ENCODE results near the gene ADK.

ADK gene

DNA sequence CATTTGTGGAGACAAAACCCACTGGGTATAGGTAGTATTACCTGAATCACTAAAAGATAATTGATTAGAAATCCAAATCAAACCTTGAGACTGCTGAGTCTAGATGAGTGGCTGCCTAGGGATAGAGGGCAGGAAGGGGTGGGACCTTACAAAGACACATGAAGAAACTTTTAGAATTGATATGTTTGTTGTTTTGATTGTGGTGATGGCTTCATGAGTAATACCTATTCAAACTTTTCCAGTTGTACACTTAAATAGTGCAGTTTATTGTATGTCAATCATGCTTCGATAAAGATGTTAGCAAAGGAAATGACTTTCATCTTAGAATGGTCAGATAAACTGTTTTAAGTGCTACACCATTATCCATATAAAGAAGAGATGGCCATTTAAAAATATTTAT lies 486.7 kb downstream of the ADK start:
- DNase-seq, result no peak

DNA sequence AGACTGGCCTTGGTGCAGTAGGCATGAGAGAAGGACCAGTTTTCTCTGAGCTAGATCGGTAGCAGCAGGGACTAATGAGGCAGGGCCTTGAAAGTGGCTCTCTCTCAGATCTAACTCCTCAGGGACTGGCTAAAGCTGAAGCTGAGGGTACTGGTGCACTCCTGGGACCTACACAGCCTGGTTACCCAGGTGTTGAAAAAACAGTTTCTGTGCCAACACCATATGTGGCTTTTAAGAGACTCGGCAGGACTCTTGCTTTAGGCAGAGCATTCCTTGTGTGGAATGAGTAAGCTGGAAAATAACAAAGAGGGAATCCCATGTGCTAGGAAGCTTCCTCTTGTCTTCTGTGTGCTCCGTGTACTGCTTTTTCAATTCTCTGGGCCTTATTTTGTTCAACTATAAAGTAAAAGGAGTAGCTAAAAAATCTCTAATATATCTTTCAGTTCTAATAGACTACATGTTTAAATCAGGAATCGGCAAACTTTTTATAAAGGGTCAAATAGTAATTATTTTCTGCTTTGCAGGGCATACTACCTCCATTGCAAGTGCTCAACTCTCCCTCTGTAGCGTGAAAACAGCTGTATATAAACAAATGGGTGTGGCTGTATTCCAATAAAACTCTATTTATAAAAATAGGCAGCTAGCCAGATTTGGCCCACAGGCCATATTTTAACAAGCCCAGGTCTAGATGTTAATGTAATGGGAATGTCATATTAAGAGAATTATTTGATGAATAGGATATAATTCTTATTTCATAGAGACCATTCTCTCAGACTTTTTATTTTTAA lies 489.3 kb downstream of the ADK start:
- no peak for DNase-seq

DNA sequence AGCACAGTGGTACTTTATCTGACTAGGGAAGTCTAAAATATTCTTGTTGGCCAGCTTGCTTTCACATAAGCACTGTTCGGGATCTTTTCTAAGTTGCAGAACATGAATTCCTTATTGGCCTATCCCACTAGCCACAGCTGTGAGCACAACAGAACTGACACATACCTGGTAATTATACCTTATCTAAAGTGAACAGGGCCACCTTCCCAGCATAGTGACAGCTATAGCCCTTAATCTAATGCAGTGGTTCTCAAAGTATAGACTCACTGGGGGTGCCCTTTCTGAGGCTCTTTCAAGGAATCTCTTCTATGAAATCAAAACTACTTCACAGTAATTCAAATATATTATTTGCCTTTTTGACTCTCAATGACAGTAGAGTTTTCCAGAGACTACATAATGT lies 490.6 kb downstream of the ADK start:
- no peak for DNase-seq

DNA sequence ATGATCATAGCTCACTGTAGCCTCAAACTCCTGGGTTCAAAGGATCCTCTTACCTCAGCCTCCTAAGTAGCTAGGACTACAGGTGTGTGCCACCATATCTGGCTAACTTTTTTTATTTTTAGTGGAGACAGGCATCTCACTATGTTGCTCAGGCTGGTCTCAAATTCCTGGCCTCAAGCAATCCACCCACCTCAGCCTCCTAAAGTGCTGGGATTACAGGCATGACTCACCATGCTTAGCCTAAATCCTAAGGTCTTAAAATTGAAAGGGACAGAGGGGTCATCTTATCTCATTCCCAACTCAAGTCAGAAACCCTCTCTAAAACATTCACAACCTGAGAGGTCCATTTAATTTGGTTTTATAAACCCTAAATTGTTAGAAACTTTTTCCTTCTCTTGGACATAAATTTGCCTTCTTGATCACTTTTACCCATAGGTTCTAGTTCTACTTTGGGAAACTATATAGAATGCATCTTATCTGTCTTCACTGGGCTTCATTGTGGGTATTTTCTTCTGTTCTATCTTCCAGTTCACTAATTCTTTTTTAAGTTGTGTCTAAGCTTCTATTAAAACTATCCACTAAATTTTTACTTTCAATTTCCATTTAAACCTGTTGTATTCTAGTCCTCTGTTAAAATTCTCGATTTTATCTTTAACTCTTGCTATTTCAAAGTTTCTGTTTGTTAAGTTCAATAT lies 492.0 kb downstream of the ADK start:
- DNase-seq, result no peak

- no peak for DNase-seq
These were observed 492.6 kb downstream of the ADK start for GRCh38 chr10:74643596-74643975.

GRCh38 chr10:74644738-74645137 lies 493.7 kb downstream of the ADK start:
- no peak for DNase-seq

DNA sequence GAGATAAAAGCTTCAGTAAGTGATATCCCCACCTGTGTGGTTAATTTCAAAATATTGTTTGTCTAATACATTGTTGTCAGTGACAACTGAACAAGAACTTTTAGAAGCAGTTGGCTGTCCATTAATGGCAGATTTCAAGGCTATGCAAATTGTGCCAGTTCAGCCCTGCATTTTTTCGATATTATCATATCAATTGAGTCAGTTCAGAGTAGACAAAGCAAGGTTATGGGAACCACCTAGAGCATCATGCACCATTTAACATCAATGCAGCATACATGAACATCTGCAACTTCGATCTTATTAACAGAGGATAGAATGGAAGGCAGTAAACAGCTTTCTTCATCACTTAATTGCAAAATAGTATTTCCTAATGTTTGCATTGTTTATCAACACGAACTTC lies 494.7 kb downstream of the ADK start:
- DNase-seq, result no peak

- DNase-seq, result no peak
These were observed 499.6 kb downstream of the ADK start for GRCh38 chr10:74650613-74651012.

- DNase-seq, result no peak
These were observed 500.5 kb downstream of the ADK start for GRCh38 chr10:74651565-74651964.

GRCh38 chr10:74652664-74653063 lies 501.6 kb downstream of the ADK start:
- DNase-seq, result no peak

GRCh38 chr10:74658511-74658910 lies 507.5 kb downstream of the ADK start:
- DNase-seq, result no peak

- no peak for DNase-seq
These were observed 511.6 kb downstream of the ADK start for GRCh38 chr10:74662635-74663034.

DNA sequence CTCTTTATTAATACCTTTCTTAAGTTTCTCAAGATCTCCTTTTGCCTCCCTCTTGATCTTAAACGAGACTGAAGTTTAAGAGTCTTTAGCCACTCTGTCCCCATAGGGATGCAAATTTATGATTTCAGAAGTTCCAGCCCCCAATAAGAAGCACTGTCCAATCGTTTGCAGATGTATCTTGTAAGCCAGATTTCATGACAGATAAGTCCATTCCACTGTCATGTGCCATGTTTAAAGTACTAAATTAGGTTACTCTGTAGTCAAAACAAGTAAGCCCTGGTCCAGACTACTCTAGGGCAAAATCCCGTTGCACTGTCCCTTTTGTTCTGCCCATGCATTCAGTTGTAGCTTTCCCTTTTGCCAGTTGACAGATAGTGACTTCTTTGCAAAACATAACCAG lies 518.2 kb downstream of the ADK start:
- DNase-seq, result no peak

GRCh38 chr10:74671716-74672115 lies 520.7 kb downstream of the ADK start:
- no peak for DNase-seq

DNA sequence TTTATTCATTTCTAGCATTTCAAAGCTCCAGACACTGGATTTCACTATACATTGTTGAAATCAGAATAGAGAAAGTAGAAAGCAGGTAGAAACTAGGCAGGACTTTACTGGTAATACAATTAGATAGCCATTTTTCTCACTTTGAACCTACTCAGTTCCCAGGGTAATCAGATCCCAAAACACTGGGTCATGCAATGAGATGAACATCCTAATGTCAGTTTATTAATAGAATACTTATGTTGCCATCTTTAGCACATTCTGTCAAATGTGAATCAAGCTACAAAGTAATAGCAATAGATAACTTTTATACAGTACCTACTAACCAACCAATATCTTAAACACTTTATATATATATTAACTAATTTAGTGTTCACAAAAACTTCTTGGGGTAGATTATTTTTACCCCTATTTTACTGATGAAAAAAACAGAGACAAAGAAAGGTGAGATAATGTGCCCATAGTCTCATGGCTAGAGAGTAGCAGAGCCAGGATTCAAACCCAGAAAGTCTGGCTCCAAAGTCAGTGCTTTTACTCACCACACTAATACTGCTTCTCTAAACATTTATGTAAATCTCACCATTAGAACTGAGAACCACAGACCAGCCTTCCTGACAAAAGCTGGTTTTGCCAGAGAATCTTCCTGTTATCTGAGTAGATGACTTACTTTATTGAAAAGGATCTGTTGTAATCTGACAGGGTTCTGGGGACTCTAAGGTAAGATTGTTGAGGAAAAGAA lies 521.6 kb downstream of the ADK start:
- DNase-seq, result no peak

DNA sequence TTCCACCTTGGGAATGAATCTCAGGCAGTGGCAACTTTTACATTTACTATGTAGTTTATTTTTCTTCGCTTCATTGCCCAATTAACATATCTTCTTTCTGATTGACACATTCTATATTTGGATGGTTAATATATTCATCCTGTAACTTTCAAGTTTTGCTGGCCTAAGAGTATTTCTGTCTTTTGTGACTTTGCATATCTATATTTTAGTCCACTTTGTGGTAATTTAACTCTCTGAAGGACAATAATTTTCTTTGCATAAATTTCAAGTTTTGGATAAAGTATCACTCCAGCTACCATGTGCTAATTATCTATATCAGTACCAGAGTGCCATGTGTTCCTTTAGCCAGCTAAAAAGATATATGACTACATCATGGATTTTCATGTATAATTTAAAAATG lies 523.9 kb downstream of the ADK start:
- no peak for DNase-seq

DNA sequence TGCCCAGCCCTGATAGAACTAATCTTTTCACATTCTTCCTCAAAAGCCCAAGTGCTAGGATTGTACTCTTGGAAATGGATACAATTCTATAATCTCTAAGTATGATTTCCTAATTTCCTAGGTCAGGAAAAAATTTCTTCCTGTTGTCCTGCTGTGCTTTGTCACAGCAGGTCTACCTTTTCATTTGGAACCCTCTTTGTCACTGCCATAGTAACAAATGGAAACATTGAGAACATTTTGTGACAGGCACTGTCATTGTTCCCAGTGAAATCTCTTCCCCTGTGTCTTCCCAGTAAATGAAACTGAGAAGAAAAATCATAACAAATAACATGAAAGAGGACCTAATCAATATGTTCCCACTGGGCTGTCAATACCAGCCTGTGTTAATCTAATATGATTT lies 524.5 kb downstream of the ADK start:
- no peak for DNase-seq

GRCh38 chr10:74677951-74678350 lies 526.9 kb downstream of the ADK start:
- no peak for DNase-seq

GRCh38 chr10:74681917-74682627 lies 531.1 kb downstream of the ADK start:
- no peak for DNase-seq

GRCh38 chr10:74683067-74683466 lies 532.0 kb downstream of the ADK start:
- DNase-seq, result no peak

GRCh38 chr10:74683621-74684364 lies 532.8 kb downstream of the ADK start:
- DNase-seq, result no peak

DNA sequence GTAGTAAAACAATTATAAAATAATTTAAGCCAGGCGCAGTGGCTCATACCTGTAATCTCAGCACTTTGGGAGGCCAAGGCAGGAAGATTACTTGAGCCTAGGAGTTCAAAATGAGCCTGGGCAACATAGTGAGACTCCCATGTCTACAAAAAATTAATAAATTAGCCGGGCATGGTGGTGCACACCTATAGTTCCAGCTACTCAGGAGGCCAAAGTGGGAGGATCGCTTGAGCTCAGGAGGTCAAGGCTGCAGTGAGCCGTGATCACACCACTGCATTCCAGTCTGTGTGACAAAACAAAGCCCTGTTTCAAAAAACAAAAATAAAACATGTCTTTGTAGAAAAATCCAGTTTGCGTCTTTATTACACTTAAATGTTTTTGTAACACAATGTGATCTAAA lies 533.4 kb downstream of the ADK start:
- no peak for DNase-seq

- no peak for DNase-seq
These were observed 534.5 kb downstream of the ADK start for GRCh38 chr10:74685564-74685963.
